Measurements from ENCODE around the gene GLB1L2.
"Not testable (repeated sequence)": the region's sequence is repeated elsewhere in the genome, so short reads cannot be mapped to it uniquely, and the experiment has no call there.

GLB1L2 gene

GRCh38 chr11:134331354-134332188 is at the start of gene GLB1L2:
TSS of gene GLB1L2 (plus strand) at chr11:134331988. CDS start at chr11:134332062, 74 bp downstream.
- no peak for DNase-seq

GRCh38 chr11:134282121-134283045 is 49.4 kb upstream of the GLB1L2 start:
- DNase-seq = no peak

- no peak for DNase-seq
Measured at GRCh38 chr11:134283461-134284230, 48.1 kb upstream of the GLB1L2 start.

- not testable (repeated sequence) for DNase-seq
Measured at GRCh38 chr11:134284349-134284748, 47.4 kb upstream of the GLB1L2 start.

GRCh38 chr11:134287561-134287960 is 44.2 kb upstream of the GLB1L2 start:
- DNase-seq = no peak

GRCh38 chr11:134288486-134288885 is 43.3 kb upstream of the GLB1L2 start:
- no peak for DNase-seq

- no peak for DNase-seq
Measured at GRCh38 chr11:134289167-134289566, 42.6 kb upstream of the GLB1L2 start.

- DNase-seq = no peak
Measured at GRCh38 chr11:134289789-134290188, 42.0 kb upstream of the GLB1L2 start.

GRCh38 chr11:134290646-134291045 is 41.1 kb upstream of the GLB1L2 start:
- DNase-seq = no peak

GRCh38 chr11:134291196-134291595 is 40.6 kb upstream of the GLB1L2 start:
- DNase-seq = no peak

- DNase-seq = no peak
Measured at GRCh38 chr11:134292661-134293060, 39.1 kb upstream of the GLB1L2 start.

- no peak for DNase-seq
Measured at GRCh38 chr11:134293119-134294113, 38.4 kb upstream of the GLB1L2 start.

GRCh38 chr11:134294664-134295063 is 37.1 kb upstream of the GLB1L2 start:
- DNase-seq = no peak

- DNase-seq = no peak
Measured at GRCh38 chr11:134312223-134312622, 19.6 kb upstream of the GLB1L2 start.

GRCh38 chr11:134312807-134313206 is 19.0 kb upstream of the GLB1L2 start:
- DNase-seq = no peak

- DNase-seq = no peak
Measured at GRCh38 chr11:134313379-134313778, 18.4 kb upstream of the GLB1L2 start.

GRCh38 chr11:134313821-134314607 is 17.8 kb upstream of the GLB1L2 start:
- DNase-seq = no peak

- no peak for DNase-seq
Measured at GRCh38 chr11:134317103-134317502, 14.7 kb upstream of the GLB1L2 start.

- DNase-seq = not testable (repeated sequence)
Measured at GRCh38 chr11:134321373-134321772, 10.4 kb upstream of the GLB1L2 start.

GRCh38 chr11:134322553-134322952 is 9.2 kb upstream of the GLB1L2 start:
- DNase-seq = no peak

- DNase-seq = no peak
Measured at GRCh38 chr11:134328433-134328832, 3.4 kb upstream of the GLB1L2 start.
